Middle frontal gyrus (tissue), 1 donor: ENCODE results near the gene KCNH6.
A peak's percentile ranks its signal among the peaks of the same experiment; 100 is the strongest.

Experiments
- DNase-seq: peaks from one replicate; pipeline ENCODE4 v3.0.0-alpha.2; 2015; ENCODE audit warnings: low spot score; ENCODE audit errors: extremely low spot score

The KCNH6 gene

DNA sequence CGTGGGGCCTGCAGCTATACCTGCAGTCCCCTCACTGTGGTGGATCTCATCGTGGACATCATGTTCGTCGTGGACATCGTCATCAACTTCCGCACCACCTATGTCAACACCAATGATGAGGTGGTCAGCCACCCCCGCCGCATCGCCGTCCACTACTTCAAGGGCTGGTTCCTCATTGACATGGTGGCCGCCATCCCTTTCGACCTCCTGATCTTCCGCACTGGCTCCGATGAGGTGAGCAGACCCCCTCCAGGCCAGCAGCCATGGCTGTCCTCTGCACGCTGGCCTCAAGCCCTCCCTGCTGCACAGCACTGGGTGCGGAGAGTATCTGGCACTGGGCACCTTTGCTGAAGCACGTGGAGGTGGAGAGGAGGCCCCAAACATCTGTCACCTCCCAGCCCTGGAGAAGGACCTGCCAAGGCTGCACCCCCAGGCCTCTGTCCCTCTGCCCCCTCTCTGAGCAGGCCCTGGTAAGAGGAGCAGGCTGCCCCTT lies 11.0 kb downstream of the KCNH6 start:
- no peak for DNase-seq

DNA sequence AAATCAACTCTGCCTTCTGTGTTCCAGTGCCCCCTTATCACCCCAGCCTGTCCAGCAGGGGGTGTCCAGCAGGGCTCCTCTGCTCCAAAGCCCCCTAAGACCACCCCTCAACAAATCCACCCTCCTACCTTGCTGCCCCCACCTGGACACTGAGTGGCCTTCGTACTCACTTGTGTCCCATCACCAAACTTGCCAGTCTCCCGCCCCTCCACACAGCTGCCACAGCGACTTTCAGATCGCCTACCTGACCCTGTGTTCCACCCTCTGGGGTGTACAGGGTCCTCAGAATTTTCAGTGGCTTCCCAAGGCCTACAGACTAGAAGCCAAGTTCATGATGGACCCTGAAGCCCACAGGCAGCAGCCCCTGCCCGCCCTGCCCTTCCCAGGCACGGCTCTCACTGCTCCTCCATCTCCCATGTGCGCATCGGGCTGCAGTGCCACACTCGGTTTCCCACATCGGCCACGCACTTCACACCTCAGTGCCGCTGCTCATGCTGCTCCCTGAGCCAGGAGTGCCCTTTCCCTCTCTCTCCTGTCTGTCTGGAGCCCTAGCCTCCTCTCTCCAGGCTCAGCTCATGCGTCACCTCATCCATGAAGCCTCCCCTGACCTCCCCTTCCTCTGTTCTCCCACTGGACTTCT lies 11.8 kb downstream of the KCNH6 start:
- DNase-seq: no peak

DNA sequence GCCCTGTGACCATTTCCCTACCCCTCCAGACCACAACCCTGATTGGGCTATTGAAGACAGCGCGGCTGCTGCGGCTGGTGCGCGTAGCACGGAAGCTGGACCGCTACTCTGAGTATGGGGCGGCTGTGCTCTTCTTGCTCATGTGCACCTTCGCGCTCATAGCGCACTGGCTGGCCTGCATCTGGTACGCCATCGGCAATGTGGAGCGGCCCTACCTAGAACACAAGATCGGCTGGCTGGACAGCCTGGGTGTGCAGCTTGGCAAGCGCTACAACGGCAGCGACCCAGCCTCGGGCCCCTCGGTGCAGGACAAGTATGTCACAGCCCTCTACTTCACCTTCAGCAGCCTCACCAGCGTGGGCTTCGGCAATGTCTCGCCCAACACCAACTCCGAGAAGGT lies 12.5 kb downstream of the KCNH6 start:
- DNase-seq: no peak

DNA sequence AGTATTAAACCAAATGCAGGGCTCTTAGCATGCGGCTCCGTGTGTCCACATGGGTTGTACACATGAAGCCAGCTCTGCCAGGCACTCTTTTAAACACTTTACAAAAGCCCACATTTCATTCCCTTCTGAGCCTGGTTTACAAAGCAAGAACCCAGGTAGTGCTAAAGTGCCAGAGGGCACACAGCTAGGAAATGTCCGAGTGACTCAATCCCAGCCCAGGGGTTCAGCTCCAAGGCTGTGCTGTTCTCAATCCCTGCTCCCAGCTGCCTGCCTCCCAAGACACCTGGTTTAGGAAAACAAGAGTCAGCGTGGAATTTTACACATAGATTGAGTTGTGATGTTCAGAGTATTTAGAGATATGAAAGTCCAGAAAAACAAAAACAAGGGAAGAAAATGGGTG lies 13.8 kb downstream of the KCNH6 start:
- no peak for DNase-seq

DNA sequence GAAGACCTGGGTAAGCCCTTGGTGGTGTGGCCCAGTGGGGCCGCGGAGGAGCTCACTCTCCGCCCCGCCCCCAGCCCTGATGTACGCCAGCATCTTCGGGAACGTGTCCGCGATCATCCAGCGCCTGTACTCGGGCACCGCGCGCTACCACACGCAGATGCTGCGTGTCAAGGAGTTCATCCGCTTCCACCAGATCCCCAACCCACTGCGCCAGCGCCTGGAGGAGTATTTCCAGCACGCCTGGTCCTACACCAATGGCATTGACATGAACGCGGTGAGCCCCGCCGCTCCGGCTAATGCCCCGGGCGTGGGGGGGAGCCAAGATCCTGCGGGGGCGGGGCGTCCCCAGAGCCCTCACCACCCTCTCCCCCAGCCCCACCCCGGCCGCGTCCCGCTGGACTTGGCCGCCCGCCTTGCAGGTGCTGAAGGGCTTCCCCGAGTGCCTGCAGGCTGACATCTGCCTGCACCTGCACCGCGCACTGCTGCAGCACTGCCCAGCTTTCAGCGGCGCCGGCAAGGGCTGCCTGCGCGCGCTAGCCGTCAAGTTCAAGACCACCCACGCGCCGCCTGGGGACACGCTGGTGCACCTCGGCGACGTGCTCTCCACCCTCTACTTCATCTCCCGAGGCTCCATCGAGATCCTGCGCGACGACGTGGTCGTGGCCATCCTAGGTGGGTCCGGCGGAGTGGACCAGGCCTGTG lies 15.0 kb downstream of the KCNH6 start:
- no peak for DNase-seq

DNA sequence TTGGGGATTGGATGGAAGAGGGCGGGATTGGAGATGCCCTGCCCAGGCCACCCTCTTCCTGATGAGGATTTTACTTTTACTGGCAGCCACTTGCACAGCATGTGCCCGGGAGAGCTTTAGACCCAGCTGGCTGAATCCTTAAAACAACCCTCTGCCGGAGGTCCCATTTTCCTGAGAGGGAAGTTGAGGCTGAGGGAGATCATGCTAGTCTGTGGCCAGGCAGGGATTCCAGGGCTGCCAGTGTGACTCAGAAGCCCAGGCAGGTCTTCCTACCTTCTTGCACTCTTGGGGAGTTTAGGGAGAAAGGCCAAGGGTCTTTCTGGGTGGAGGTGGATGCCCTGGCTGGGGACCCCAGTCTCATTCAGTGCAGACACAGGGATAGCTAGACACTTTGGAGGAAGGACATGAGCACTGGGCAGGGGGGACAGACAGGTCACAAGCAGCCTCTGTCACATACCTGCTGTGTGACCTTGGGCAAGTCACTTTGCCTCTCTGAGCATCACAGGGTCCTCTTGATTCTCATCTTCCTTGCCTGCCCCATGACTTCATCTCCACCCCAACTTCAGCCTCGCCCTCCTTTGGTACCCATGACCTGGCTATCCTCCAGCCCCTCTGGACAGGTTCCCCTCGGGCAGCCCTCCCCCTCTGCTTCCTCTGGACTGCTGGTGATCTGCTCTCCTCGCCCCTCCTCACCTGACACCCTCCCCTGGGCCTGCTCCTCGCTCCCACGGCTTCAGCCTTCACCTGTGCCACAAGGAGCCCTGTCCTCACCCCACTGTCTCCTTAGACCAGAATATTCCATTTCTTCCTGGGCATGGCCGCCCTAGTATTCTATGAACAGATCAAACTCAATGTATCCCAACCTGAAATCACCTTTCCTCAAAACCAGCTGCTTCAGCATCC lies 15.8 kb downstream of the KCNH6 start:
- no peak for DNase-seq

DNA sequence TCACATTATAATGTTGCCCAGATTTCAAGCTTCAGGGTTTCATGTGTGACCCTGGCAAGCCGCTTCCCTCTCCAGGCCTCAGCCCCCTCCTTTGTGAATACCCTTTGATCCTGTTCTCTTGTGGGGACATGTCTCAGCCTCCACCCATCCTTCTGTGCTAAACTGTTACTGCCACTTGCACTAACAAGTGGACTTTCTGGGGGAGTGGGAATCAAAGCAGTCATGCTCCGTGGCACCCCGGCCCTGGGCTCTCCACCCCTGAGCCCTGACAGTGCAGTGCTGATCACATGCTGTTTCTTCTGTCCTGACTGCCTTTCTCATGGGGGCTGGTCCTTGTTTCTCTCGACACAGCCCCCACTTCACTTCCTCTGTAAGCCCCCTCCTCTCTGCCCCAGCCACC lies 17.4 kb downstream of the KCNH6 start:
- no peak for DNase-seq

DNA sequence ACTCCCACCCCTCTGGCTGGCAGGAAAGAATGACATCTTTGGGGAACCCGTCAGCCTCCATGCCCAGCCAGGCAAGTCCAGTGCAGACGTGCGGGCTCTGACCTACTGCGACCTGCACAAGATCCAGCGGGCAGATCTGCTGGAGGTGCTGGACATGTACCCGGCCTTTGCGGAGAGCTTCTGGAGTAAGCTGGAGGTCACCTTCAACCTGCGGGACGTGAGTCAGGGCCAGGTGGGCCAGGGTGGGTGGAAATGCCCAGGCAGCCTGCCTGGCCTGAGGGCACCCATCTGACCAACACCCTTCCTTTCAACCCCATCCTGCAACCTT lies 19.0 kb downstream of the KCNH6 start:
- no peak for DNase-seq

DNA sequence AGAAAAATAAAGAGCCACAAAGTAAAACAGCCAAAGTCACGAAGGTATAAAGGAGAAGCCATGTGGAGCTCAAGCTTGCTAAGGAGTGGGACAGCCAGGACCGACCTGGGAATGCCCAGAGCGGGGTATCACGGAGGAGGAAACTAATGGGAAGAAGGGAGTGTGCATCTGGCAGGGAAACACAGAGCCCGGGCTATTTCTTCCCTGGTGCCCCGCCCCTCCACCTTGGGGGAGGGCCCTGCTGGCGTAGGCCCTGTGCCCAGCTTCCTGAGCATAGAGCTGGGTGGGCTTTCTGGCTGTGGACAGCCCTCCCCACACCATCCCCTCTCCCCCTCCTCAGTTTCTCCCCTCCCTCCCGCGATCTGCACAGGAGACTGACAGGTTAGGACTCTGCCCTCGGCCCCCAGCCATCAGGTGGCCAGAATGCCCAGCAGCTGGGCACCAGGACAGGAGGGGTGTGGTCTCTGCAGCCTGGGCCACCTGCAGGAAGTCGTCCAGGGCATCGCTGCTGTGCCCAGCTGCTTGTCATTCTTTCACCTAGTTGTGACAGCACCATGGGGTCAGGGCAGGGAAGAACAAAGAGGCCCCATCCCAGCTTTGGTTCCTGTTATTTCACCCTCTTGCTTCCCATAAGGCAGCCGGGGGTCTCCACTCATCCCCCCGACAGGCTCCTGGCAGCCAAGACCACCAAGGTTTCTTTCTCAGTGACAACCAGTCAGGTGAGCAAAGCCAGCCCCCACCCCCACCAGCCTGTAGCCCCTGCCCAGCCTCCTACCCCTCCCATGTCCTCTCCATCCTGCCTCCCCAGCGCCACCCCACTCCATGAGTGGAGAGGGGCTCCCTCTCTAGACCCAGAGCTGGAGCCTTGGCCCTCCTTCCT lies 20.0 kb downstream of the KCNH6 start:
- DNase-seq: no peak

DNA sequence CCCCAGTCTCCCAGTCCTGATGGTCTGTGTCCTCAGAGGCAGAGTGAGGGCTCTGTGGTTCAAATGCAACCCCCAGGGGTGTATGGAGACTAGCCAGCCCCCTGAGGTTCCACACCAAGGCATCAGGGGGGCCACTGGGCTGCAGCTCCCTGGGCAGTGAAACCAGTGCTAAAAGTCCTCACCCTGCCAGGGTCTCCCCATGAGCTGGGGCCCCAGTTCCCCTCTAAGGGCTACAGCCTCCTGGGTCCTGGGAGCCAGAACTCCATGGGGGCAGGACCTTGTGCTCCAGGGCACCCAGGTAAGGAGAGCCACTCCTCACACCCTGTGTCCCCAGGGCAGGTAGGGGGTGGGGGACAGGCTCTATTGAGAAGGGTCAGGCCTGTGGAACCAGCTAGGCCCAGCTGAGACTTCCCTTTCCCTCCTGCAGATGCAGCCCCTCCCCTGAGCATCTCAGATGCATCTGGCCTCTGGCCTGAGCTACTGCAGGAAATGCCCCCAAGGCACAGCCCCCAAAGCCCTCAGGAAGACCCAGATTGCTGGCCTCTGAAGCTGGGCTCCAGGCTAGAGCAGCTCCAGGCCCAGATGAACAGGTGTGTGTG lies 20.8 kb downstream of the KCNH6 start:
- no peak for DNase-seq

DNA sequence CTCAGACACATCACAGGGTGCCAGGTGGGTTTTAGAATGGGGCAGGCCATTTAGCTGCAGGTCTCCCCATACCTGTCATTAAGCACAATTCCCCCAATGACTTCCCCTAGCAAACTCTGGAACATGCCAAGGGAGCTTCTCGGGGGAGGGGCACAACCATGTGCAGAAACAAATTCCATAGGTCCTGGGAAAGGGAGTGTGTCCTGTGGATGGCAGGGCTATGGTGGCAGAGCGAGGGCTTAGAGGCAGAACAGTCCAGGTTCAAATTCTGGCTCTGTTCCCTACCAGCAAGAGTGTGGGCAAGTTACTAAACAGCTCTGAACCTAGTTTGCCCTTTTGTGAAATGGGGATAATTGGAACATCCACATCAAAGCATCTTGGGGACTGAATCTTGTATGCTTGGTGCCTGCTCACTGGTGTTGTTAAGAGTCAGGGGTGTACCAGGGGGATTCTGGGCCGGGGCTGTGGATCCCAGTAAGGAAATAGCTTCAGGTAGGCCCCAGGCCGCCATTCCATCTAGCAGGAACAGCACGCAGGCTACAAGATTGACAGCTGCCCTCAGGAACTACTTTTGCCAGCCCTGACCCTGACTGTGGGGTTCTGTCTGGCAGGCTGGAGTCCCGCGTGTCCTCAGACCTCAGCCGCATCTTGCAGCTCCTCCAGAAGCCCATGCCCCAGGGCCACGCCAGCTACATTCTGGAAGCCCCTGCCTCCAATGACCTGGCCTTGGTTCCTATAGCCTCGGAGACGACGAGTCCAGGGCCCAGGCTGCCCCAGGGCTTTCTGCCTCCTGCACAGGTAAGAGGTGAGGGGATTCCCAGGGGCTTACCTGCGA lies 21.5 kb downstream of the KCNH6 start:
- no peak for DNase-seq

DNA sequence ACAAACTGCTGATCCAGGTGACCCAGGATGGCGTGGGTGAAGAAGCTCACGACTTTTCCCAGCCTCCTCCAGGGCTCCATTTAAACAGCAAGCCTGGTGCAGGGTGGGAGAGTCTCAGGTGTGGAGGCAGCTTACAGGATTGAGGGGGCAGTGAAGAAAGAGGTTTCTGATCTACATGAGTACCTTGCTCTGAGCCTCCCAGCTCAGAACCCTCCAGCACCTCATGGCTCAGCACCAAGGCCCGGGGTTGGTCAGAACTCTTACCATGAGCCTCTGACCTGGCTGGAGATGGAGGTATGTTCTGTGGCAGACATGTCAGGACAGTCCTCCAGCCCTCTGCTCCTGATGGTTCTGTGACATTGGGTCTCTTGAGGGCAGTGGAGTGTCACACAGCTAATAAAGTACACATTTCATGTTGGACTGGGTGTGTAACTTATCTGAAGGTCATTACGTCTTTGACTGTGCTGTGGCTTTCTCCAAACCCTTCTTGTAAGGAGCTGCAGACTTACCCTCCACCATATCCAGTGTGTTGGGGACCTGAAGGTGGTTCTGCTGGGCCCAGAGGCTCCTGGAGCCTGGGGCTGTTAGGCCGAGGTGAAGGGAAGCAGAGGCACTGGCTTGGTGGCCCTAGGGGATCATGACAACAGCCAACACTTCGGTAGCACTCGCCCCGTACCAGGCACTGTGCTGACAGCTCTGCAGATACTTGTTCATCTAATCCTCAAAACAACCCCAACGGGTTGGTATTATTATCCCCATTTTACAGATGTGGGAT lies 23.3 kb downstream of the KCNH6 start:
- no peak for DNase-seq

DNA sequence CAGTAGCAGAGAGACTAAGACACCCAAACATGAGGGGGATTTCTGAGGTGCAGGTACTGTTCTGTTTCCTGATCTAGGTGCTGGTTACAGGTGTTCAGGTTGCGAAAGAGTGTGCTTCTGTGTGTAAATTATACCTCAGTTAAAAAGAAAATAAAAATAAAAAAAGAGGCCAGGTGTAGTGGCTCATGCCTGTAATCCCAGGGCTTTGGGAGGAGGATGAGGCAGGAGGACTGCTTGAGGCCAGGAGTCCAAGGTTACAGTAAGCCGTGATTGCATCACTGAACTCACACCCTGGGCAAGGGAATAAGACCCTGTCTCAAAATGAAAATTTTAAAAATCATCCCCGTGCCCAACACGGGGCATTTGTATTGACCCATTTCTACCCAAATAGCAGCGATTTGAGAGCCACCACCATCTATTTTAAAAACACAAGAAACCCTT lies 23.9 kb downstream of the KCNH6 start:
- no peak for DNase-seq

DNA sequence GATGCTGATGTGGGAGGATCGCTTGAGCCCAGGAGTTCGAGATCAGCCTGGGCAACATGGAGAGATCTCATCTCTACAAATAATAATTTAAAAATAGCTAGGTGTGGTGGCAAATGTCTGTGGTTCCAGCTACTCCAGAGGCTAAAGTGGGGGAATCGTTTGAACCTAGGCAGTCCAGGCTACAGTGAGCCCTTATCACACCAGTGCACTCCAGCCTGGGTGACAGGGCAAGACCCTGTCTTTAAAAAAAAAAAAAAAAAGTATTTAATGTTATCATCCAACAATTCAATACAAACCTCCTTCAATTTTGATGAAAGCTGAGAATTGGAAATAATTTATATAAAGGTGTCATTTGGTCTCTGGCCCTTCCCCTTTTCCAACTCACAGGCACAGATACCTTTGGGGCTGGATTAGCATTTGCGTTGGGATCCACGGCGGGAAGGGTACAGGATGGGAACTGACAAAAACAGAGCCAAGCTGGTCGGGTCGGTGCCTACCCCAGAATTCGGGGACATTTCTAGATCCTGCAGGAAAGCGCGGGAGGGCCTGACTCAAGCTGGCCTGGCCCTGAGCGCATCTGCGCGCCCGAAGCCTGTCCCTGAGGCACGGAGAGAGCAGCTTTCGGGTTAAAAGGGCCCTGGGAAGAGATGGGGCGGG lies 26.3 kb downstream of the KCNH6 start:
- no peak for DNase-seq

DNA sequence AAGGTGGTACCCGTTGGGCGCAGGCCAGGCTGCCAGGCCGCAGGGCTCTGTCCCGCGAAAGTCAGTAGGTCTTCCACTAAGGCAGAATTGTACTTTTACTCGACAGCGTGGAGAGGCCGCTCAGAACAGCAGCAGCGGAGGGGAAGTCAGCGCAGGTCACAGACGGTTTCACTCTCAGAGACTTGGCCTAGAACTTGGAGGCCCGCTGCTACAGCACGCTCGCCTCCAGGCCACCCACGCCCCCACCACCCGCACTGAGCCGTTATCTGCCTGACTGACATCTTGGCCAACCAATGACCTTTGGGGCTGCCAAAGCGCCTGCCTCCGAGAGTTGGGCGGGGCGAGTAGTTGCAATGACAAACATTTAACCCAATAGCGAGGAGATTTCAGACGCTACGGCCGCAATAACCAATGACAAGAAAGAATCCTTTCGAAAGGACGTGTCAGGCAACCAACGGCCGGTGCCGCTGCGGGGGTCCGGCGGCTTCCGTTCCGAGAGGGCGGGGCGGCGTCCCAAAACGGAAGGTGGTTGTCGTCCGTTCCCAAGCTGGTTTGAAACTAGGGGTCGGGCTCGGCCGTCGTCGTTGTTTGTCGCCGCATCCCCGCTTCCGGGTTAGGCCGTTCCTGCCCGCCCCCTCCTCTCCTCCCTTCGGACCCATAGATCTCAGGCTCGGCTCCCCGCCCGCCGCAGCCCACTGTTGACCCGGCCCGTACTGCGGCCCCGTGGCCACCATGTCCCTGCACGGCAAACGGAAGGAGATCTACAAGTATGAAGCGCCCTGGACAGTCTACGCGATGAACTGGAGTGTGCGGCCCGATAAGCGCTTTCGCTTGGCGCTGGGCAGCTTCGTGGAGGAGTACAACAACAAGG lies 27.0 kb downstream of the KCNH6 start, which contains the start of gene DCAF7:
TSS of gene DCAF7 (plus strand) at position 532 of the 871 bp plus-strand sequence. CDS start at position 733, 201 bp downstream.
- DNase-seq: peak; percentile 99

DNA sequence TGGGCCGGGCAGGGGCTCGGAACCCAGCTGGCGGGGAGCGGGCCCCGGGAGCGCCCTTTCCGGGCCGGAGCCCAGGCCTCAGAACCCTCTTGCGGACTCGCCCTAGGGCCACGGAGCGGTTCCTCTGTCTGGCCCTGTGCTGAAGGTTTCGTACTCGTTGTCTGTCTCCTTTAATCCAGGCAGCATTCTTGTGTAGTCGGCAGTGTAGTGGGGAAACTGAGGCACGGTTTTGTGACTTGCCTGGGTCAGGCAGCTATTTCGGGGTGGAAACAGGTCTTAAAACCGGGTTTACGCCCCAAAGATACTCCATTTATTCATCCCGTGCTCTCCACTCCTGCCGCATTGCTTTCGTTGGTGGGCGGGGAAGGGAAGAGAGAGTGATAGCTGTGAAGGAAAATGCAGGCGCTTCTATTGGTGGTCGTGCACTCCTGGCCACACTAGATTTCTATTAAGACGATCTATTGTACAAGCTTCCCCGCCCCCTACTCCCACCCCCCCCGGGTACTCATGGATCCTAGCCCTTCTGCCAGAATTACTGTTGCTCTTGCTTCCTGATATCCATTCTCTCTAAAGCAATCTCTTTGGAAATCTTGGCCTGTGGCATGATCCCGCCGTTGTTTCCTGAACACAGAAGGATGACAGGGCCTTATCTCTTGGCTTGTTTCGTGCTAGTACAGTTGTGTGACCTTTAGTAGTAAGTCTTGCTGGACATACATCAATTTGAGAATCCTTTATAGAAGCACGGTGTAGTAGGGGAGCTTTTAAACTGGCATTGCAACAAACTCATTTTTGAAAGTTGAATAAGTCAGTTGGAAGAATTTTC lies 27.9 kb downstream of the KCNH6 start:
- no peak for DNase-seq

DNA sequence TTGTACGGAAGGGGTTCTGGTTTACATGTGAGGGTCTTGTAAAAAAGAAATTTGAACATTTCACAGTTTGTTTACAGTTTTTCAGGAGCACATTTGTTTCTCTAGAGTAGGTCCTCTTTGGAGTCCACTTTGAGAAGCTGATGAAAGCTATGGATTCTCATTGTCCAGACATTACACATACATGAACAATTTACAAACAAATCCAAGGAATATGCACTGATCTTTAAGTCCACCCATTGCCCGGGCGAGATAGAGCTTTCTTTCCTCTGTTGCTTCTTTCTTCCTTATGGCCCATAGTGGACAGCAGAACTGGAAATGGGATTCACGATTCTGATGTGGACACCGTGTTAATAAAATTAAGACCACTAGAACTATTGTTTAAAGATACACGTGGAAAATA lies 29.1 kb downstream of the KCNH6 start:
- DNase-seq: no peak
